SK-N-SH treated with all-trans-retinoic acid at 6 μM for 48 hours (cell line): ENCODE measurements around the gene CDH4.

Source experiments
- ATAC-seq: fragments of 200-7000 bp; cut with Tn5 transposase; 3 replicates; pipeline ENCODE4 v1.9.1; 2020; ENCODE audit warnings: mild to moderate bottlenecking, moderate library complexity
- ARNTL ChIP-seq: fragments of 450-650 bp; formaldehyde crosslinking; IDR thresholded peaks from 2 replicates; pipeline ENCODE4 v1.5.0; 2020; ENCODE audit warnings: low read depth, mild to moderate bottlenecking, moderate library complexity, borderline replicate concordance
- BACH2 ChIP-seq: fragments of 250-450 bp; sonication (Bioruptor Pico); IDR thresholded peaks from 2 replicates; pipeline ENCODE4 v1.9.0; 2021; ENCODE audit warnings: mild to moderate bottlenecking, borderline replicate concordance
- CSDC2 ChIP-seq: fragments of 250-450 bp; sonication (Bioruptor Pico); IDR thresholded peaks from 2 replicates; pipeline ENCODE4 v1.5.0; 2020; ENCODE audit warnings: mild to moderate bottlenecking, moderate library complexity
- ESRRG ChIP-seq: fragments of 250-450 bp; sonication (Bioruptor Pico); IDR thresholded peaks from 2 replicates; pipeline ENCODE4 v1.6.1; 2021; ENCODE audit warnings: mild to moderate bottlenecking
- GLIS3 ChIP-seq: fragments of 250-450 bp; sonication (Bioruptor Pico); IDR thresholded peaks from 2 replicates; pipeline ENCODE4 v1.5.0; 2020; ENCODE audit warnings: mild to moderate bottlenecking, moderate library complexity
- RARB ChIP-seq: fragments of 250-450 bp; sonication (Bioruptor Pico); IDR thresholded peaks from 2 replicates; pipeline ENCODE4 v1.8.0; 2021; ENCODE audit warnings: mild to moderate bottlenecking, moderate library complexity
- SNAI2 ChIP-seq: fragments of 250-450 bp; sonication (Bioruptor Pico); IDR thresholded peaks from 2 replicates; pipeline ENCODE4 v1.5.0; 2020; ENCODE audit warnings: mild to moderate bottlenecking, moderate library complexity
- TOX ChIP-seq: fragments of 250-450 bp; sonication (Bioruptor Pico); IDR thresholded peaks from 2 replicates; pipeline ENCODE4 v1.8.0; 2021; ENCODE audit warnings: mild to moderate bottlenecking, moderate library complexity, borderline replicate concordance
- ZC3H10 ChIP-seq: fragments of 250-450 bp; sonication (Bioruptor Pico); IDR thresholded peaks from 2 replicates; pipeline ENCODE4 v1.5.1; 2021; ENCODE audit warnings: mild to moderate bottlenecking, moderate library complexity
- ZFP30 ChIP-seq: fragments of 450-650 bp; formaldehyde crosslinking; IDR thresholded peaks from 2 replicates; pipeline ENCODE4 v1.5.0; 2022; ENCODE audit warnings: mild to moderate bottlenecking, moderate library complexity
- ZNF565 ChIP-seq: fragments of 450-650 bp; formaldehyde crosslinking; conservative IDR thresholded peaks from 2 replicates; pipeline ENCODE4 v1.5.0; 2020; ENCODE audit warnings: low read depth, mild to moderate bottlenecking, moderate library complexity
- ZNF8 ChIP-seq: fragments of 450-650 bp; formaldehyde crosslinking; IDR thresholded peaks from 2 replicates; pipeline ENCODE4 v1.5.0; 2020; ENCODE audit warnings: mild to moderate bottlenecking, moderate library complexity
- TF ChIP-seq, protein P1 (sequence below): fragments of 250-450 bp; sonication (Bioruptor Pico); IDR thresholded peaks from 2 replicates; pipeline ENCODE4 v1.8.0; 2020; ENCODE audit warnings: mild to moderate bottlenecking, moderate library complexity, borderline replicate concordance
- TF ChIP-seq, protein P2 (sequence below): fragments of 250-450 bp; sonication (Bioruptor Pico); IDR thresholded peaks from 2 replicates; pipeline ENCODE4 v1.5.1; 2020; ENCODE audit warnings: low read depth, mild to moderate bottlenecking, moderate library complexity
- TF ChIP-seq, protein P3 (sequence below): fragments of 250-450 bp; sonication (Bioruptor Pico); IDR thresholded peaks from 2 replicates; pipeline ENCODE4 v1.5.0; 2020; ENCODE audit warnings: mild to moderate bottlenecking, moderate library complexity

CDH4 gene

DNA sequence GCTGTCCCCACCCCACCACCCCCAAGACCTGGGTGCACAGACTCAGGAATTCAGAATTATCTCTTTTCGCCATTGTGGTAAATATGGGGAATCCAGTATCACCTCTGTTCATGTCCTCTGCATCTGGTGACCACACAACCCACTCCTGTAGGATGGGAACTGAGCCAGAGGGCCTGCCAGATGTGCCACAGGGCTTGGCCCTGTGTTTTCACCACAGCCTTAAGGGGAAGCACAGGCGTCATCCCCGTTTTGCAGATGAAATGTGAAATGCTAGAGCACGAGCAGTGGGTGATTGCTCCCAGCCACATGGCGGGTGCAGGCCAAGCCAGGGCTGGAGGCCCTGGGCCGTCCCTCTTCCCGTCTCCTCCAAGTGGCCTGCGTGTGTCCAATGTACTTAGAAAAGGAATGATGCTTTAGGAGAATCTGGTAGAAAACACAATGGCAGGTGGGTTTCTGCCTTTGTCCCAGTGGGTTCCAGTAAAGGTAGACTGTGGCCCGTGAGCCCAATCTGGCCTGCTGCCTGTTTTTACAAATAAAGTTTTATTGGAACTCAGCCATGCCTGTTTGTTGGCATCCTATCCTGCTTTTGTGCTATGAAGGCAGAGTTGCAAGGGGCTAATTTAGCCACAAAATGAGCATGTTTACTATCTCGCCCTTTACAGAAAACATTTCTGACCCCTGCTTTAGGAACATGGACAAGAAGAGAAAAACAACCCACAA is 309.2 kb downstream of the CDH4 start (continued):
- TF ChIP-seq, protein P1, sequence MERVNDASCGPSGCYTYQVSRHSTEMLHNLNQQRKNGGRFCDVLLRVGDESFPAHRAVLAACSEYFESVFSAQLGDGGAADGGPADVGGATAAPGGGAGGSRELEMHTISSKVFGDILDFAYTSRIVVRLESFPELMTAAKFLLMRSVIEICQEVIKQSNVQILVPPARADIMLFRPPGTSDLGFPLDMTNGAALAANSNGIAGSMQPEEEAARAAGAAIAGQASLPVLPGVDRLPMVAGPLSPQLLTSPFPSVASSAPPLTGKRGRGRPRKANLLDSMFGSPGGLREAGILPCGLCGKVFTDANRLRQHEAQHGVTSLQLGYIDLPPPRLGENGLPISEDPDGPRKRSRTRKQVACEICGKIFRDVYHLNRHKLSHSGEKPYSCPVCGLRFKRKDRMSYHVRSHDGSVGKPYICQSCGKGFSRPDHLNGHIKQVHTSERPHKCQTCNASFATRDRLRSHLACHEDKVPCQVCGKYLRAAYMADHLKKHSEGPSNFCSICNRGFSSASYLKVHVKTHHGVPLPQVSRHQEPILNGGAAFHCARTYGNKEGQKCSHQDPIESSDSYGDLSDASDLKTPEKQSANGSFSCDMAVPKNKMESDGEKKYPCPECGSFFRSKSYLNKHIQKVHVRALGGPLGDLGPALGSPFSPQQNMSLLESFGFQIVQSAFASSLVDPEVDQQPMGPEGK = no peak
- TF ChIP-seq GLIS3 (CRISPR knock-in tag) = no peak
- no peak for TF ChIP-seq ZNF565
- TF ChIP-seq ZC3H10 = no peak
- no peak for TF ChIP-seq BACH2
- TF ChIP-seq, protein P2, sequence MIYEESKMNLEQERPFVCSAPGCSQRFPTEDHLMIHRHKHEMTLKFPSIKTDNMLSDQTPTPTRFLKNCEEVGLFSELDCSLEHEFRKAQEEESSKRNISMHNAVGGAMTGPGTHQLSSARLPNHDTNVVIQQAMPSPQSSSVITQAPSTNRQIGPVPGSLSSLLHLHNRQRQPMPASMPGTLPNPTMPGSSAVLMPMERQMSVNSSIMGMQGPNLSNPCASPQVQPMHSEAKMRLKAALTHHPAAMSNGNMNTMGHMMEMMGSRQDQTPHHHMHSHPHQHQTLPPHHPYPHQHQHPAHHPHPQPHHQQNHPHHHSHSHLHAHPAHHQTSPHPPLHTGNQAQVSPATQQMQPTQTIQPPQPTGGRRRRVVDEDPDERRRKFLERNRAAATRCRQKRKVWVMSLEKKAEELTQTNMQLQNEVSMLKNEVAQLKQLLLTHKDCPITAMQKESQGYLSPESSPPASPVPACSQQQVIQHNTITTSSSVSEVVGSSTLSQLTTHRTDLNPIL (CRISPR knock-in tag) = no peak

DNA sequence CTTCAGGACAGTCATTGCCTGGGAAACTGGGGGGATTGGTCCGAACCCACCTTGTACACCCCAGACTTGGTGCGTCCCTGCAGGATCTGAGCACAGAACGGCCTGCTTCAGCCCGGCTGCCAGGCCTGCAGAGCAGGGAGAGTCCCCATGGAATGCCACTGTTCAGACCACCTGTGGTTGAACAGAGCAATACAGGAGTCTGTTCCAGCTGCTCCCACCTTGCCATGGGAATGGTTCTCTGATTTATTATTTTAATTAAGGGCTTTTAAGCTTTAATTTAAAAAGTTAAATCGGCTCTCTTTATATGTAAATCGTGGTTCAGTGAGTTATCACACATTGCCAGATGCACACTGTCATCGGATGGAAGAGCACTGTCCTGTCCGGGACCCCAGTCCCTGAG is 310.4 kb downstream of the CDH4 start:
- TF ChIP-seq, protein P2 (CRISPR knock-in tag) = no peak
- no peak for TF ChIP-seq ZFP30
- no peak for ATAC-seq

DNA sequence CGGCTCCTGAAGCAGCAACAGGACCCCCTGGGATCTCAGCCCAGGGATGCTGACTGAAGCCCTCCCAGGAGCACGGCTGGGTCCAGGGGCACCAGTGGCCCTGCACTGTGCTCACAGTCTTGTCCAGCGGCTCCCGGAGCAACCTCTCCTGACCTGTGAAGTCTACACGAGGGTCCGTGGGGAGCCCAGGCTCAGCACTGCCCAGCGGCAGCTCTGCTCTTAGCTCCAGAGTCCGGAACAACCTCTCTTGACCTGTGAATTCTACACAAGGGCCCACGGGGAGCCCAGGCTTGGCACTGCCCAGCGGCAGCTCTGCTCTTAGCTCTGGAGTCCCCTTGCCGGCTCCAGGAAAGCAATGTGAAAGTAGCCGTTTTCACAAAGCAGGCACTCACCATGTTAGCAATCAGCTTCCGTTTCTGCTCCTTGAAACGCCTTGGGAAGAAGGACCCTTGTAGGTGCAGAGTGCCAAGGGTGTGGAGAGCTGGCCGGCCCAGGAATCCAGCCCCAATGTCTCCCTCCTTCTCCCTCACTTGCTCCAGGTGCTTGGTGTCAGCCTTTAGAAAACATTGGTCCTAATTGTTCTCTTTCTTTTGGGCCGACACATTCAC is 310.9 kb downstream of the CDH4 start:
- TF ChIP-seq TOX (CRISPR knock-in tag) (no peak), ARNTL (CRISPR knock-in tag) (no peak), SNAI2 (CRISPR knock-in tag) (no peak), ESRRG (CRISPR knock-in tag) (no peak), RARB (CRISPR knock-in tag) (no peak), ZNF8 (CRISPR knock-in tag) (no peak), ZC3H10 (no peak), CSDC2 (CRISPR knock-in tag) (no peak), GLIS3 (CRISPR knock-in tag) (no peak)
- TF ChIP-seq, protein P1 = no peak
- TF ChIP-seq, protein P3, sequence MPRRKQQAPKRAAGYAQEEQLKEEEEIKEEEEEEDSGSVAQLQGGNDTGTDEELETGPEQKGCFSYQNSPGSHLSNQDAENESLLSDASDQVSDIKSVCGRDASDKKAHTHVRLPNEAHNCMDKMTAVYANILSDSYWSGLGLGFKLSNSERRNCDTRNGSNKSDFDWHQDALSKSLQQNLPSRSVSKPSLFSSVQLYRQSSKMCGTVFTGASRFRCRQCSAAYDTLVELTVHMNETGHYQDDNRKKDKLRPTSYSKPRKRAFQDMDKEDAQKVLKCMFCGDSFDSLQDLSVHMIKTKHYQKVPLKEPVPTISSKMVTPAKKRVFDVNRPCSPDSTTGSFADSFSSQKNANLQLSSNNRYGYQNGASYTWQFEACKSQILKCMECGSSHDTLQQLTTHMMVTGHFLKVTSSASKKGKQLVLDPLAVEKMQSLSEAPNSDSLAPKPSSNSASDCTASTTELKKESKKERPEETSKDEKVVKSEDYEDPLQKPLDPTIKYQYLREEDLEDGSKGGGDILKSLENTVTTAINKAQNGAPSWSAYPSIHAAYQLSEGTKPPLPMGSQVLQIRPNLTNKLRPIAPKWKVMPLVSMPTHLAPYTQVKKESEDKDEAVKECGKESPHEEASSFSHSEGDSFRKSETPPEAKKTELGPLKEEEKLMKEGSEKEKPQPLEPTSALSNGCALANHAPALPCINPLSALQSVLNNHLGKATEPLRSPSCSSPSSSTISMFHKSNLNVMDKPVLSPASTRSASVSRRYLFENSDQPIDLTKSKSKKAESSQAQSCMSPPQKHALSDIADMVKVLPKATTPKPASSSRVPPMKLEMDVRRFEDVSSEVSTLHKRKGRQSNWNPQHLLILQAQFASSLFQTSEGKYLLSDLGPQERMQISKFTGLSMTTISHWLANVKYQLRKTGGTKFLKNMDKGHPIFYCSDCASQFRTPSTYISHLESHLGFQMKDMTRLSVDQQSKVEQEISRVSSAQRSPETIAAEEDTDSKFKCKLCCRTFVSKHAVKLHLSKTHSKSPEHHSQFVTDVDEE (CRISPR knock-in tag) = no peak
- TF ChIP-seq, protein P2 (CRISPR knock-in tag) = no peak
- ATAC-seq = no peak

DNA sequence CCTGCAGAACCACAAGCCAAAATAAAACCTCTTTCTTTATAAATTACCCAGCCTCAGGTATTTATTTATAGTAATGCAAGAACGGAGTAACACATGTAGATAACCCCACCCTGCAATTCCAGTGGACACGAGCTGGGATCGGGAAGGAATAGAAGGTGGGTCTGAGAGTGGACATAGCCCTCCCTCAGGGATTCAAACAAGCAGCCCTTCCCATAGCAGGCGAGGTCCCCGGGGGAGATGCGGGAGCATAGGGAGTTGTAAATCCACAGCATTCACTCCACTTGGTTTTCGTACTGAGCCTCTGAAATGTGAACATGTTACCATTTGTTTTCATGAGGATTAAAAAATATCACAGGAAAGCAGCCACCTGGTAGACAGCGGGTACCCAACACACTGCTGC is 312.6 kb downstream of the CDH4 start:
- ATAC-seq = no peak
- no peak for TF ChIP-seq ARNTL (CRISPR knock-in tag)
- no peak for TF ChIP-seq ZC3H10
- no peak for TF ChIP-seq ZFP30
